ENCODE data around the gene TSPAN17. TPM values are rescaled to one million over a fixed set of nuclear protein-coding genes. Genes with fewer than 3 reads are reported as not detected.

Gene TSPAN17
- total RNA-seq, 4 donors from 2014 or later: 12.1 to 24.1 (median 15.6) TPM

GRCh38 chr5:176658007-176658599, 10.8 kb downstream of the TSPAN17 start:
- TF ChIP-seq POLR2A (IDR thresholded peaks at IDR 0.05) (no peak), CTCF (IDR thresholded peaks at IDR 0.05) (no peak)
- WGBS, 2 donors: 38 to 45% methylated on average over 14 of the region's 14 CpGs
- no peak overlapping the region for H3K4me3 ChIP-seq (ENCODE audit: low read depth, poor library complexity, severe bottlenecking)
- peak; percentile 55 to 92 for DNase-seq (ENCODE audit: low spot score in 2 of 2)
- intact Hi-C loops (cut with DNase I; ENCODE audit: low total_unique reads): no loop called here

- intact Hi-C loops (cut with DNase I; ENCODE audit: low total_unique reads): no loop called here
- no peak for TF ChIP-seq POLR2A (IDR thresholded peaks at IDR 0.05)
- TF ChIP-seq CTCF (IDR thresholded peaks at IDR 0.05): no peak
- 66 to 70% methylated on average over 11 of the region's 11 CpGs for WGBS, 2 donors
- DNase-seq (ENCODE audit: low spot score in 2 of 2): no peak
- H3K4me3 ChIP-seq (ENCODE audit: low read depth, poor library complexity, severe bottlenecking): no peak overlapping the region
These were observed 11.7 kb downstream of the TSPAN17 start for GRCh38 chr5:176658817-176659511.

GRCh38 chr5:176659512-176659839, 12.2 kb downstream of the TSPAN17 start:
- 74 to 79% methylated on average over 7 of the region's 7 CpGs for WGBS, 2 donors
- H3K4me3 ChIP-seq (ENCODE audit: low read depth, poor library complexity, severe bottlenecking): no peak overlapping the region
- no peak for DNase-seq (ENCODE audit: low spot score in 2 of 2)
- intact Hi-C loops (cut with DNase I; ENCODE audit: low total_unique reads): no loop called here
- TF ChIP-seq POLR2A (IDR thresholded peaks at IDR 0.05): no peak
- TF ChIP-seq CTCF (IDR thresholded peaks at IDR 0.05): no peak

GRCh38 chr5:176659860-176660461, 12.7 kb downstream of the TSPAN17 start:
- intact Hi-C loops (cut with DNase I; ENCODE audit: low total_unique reads): loop anchor here (10.0 kb wide), 1 partner anchor 295 kb away; no protein-coding TSS in a partner anchor

GRCh38 chr5:176660530-176660859, 13.2 kb downstream of the TSPAN17 start:
- intact Hi-C loops (cut with DNase I; ENCODE audit: low total_unique reads): loop anchor here (10.0 kb wide), 1 partner anchor 294 kb away; no protein-coding TSS in a partner anchor

More at GRCh38 chr5:176659860-176660461, 12.7 kb downstream of the TSPAN17 start:
- DNase-seq (ENCODE audit: low spot score in 2 of 2): no peak
- whole genome bisulfite sequencing, 2 donors: 70 to 84% methylated on average over 4 of the region's 4 CpGs
- TF ChIP-seq CTCF (IDR thresholded peaks at IDR 0.05) (no peak), POLR2A (IDR thresholded peaks at IDR 0.05) (no peak)
- H3K4me3 ChIP-seq (ENCODE audit: low read depth, poor library complexity, severe bottlenecking): no peak overlapping the region

More at GRCh38 chr5:176660530-176660859, 13.2 kb downstream of the TSPAN17 start:
- no peak overlapping the region for H3K4me3 ChIP-seq (ENCODE audit: low read depth, poor library complexity, severe bottlenecking)
- no peak for DNase-seq (ENCODE audit: low spot score in 2 of 2)
- TF ChIP-seq CTCF (IDR thresholded peaks at IDR 0.05) (no peak), POLR2A (IDR thresholded peaks at IDR 0.05) (no peak)
- 21 to 50% methylated on average over 1 of the region's 1 CpG for WGBS, 2 donors

All from lower leg skin (tissue), 4 donors.